ENCODE measurements around the gene NUP93. TPM values are rescaled to one million over a fixed set of nuclear protein-coding genes. Genes with fewer than 3 reads are reported as not detected.
A peak's percentile ranks its signal among the peaks of the same experiment; 100 is the strongest.

The NUP93 gene
- total RNA-seq, 4 donors from 2014 or later = 27.3 to 195 (median 31.4) TPM

DNA sequence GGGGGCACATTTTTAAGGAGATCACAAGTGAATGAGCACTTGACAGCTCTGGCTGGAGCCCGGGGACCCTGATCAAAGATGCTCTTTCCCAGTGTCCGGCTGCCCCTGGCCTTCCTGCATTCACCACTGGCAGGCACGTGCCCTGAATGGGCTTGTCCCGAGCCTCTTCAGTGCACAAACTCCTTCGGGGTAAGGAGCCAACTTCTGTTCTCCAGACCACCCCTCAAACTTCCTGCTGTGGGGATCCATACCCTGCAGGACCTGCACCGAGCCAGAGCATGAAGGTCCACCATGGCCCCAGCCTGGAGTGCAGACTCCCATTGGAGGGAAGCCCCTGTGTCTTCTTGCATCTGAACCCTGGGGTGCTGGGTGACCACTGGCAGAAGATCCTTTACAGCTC, 125.3 kb downstream of the NUP93 start:
- Histone ChIP-seq H3K4me1 (peaks cover 0 to 2% (median 0%) of the 10 kb centered on the region in 4 donors), H3K27ac (no peak overlapping the region), H3K36me3 (no peaks in the 10 kb centered on the region), H3K9me3 (no peaks in the 10 kb centered on the region), H3K4me3 (no peak overlapping the region), H3K27me3 (no peaks in the 10 kb centered on the region)
- peak in 1 of 3 donors; percentile 18 for DNase-seq
- TF ChIP-seq, protein P1, sequence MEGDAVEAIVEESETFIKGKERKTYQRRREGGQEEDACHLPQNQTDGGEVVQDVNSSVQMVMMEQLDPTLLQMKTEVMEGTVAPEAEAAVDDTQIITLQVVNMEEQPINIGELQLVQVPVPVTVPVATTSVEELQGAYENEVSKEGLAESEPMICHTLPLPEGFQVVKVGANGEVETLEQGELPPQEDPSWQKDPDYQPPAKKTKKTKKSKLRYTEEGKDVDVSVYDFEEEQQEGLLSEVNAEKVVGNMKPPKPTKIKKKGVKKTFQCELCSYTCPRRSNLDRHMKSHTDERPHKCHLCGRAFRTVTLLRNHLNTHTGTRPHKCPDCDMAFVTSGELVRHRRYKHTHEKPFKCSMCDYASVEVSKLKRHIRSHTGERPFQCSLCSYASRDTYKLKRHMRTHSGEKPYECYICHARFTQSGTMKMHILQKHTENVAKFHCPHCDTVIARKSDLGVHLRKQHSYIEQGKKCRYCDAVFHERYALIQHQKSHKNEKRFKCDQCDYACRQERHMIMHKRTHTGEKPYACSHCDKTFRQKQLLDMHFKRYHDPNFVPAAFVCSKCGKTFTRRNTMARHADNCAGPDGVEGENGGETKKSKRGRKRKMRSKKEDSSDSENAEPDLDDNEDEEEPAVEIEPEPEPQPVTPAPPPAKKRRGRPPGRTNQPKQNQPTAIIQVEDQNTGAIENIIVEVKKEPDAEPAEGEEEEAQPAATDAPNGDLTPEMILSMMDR (IDR thresholded peaks at IDR 0.05) = no peak
- no peak for TF ChIP-seq POLR2A (IDR thresholded peaks at IDR 0.05)

DNA sequence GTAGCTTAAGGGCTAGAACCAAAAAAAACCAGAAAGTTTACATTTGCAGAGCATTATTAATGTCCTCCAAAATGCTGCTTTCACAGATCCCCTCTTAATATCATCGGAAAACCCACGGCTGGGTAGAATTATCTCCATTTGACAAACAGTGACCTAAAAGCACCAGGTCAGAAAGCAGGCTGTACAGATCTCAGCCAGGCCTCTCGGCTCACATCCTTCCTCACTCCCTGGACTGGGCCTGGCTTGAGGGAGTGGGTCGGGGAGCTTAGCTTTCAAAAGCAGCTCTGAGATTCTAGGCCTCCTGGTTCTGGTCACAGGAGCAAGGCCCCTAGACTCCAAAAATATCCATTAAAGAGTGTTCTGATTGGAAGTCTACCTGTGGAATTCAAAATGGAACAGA, 126.0 kb downstream of the NUP93 start:
- TF ChIP-seq, protein P1 (IDR thresholded peaks at IDR 0.05) = no peak
- no peak for TF ChIP-seq POLR2A (IDR thresholded peaks at IDR 0.05)
- Histone ChIP-seq H3K27ac (no peak overlapping the region), H3K9me3 (no peaks in the 10 kb centered on the region), H3K36me3 (no peaks in the 10 kb centered on the region), H3K4me3 (no peak overlapping the region), H3K27me3 (no peaks in the 10 kb centered on the region), H3K4me1 (peaks cover 0 to 9% (median 2%) of the 10 kb centered on the region in 4 donors)
- DNase-seq = peak in 1 of 3 donors; percentile 2

DNA sequence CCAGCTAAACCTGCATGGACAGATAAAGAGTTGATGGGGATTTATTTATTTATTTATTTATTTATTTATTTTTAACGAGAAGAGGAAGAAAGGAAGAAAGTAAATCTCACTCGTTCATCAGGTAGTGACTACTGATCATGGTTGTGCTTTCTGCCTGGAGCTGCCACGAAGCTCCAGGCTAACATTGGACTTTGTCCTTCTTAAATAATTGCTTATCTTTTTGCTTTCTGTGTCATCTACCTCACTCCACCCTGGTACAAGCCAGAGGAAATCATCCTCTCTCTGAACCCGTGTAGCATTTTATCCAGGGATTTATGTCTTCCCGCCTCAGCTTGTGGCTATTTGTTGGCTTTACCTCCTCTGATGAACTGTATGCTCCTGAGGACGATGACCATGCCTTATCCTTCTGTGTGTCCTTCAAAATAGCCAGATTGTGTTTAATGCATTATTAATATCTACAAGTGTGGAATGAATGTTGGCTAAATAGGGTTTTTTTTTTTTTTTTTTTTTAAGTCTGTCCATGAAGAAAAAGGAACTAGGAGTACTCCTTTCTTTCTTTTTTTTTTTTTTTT, 127.0 kb downstream of the NUP93 start:
- DNase-seq = peak in 1 of 3 donors; percentile 11

GRCh38 chr16:56858374-56858773, 128.4 kb downstream of the NUP93 start:
- TF ChIP-seq, protein P1 (IDR thresholded peaks at IDR 0.05) = no peak
- no peak for TF ChIP-seq POLR2A (IDR thresholded peaks at IDR 0.05)
- Histone ChIP-seq H3K27me3 (no peaks in the 10 kb centered on the region), H3K27ac (no peak overlapping the region), H3K4me3 (no peak overlapping the region), H3K36me3 (no peaks in the 10 kb centered on the region), H3K9me3 (no peaks in the 10 kb centered on the region), H3K4me1 (peaks cover 0 to 16% (median 7%) of the 10 kb centered on the region in 4 donors)
- DNase-seq = peak in 1 of 3 donors; percentile 46

More for the DNA sequence above, 127.0 kb downstream of the NUP93 start:
- Histone ChIP-seq H3K4me3 (no peak overlapping the region), H3K36me3 (no peaks in the 10 kb centered on the region), H3K27ac (no peak overlapping the region), H3K27me3 (no peaks in the 10 kb centered on the region), H3K4me1 (peaks cover 0 to 13% (median 5%) of the 10 kb centered on the region in 4 donors), H3K9me3 (no peaks in the 10 kb centered on the region)
- TF ChIP-seq, protein P1 (IDR thresholded peaks at IDR 0.05) = no peak
- TF ChIP-seq POLR2A (IDR thresholded peaks at IDR 0.05) = no peak

GRCh38 chr16:56859636-56860035, 129.7 kb downstream of the NUP93 start:
- no peaks in the 10 kb centered on the region for H3K27me3 ChIP-seq

More at GRCh38 chr16:56859636-56860035, 129.7 kb downstream of the NUP93 start:
- Histone ChIP-seq H3K4me1 (peaks cover 0 to 16% (median 7%) of the 10 kb centered on the region in 4 donors), H3K4me3 (no peak overlapping the region), H3K9me3 (no peaks in the 10 kb centered on the region), H3K36me3 (no peaks in the 10 kb centered on the region), H3K27ac (peak overlapping the region in 1 of 4 donors; percentile 71)
- no peak for DNase-seq
- TF ChIP-seq, protein P1 (IDR thresholded peaks at IDR 0.05) = no peak
- TF ChIP-seq POLR2A (IDR thresholded peaks at IDR 0.05) = no peak
